Measurements from ENCODE around the gene TCF3.
A peak's percentile ranks its signal among the peaks of the same experiment; 100 is the strongest.

Gene TCF3

GRCh38 chr19:1652471-1653299, at the start of gene TCF3:
Gene TCF3 (minus strand): TSS chr19:1652615. CDS start chr19:1650248, 2,367 bp downstream.
- H3K27me3 ChIP-seq (ENCODE audit: insufficient read depth, low read length, poor library complexity) = no peaks in the 10 kb centered on the region
- H3K4me2 ChIP-seq (ENCODE audit: insufficient read depth, low read length) = peak within 1 kb of the TSS; percentile 86
- ATAC-seq (ENCODE audit: insufficient read depth, low read depth) = peak; percentile 89
- H4K20me1 ChIP-seq (ENCODE audit: insufficient read depth, low read length) = peaks cover 34% of the 10 kb centered on the region
- H3K79me2 ChIP-seq (ENCODE audit: insufficient read depth, low read length) = peaks cover 45% of the 10 kb centered on the region
- peak within 1 kb of the TSS; percentile 100 for H2AFZ ChIP-seq (ENCODE audit: low read depth, low read length)
- H3K9ac ChIP-seq (ENCODE audit: low read depth, low read length) = peak within 1 kb of the TSS; percentile 84
- H3K36me3 ChIP-seq (ENCODE audit: insufficient read depth, low read length) = peaks cover 27% of the 10 kb centered on the region
- DNase-seq = peak; percentile 99
- H3K4me1 ChIP-seq (ENCODE audit: insufficient read depth, low read length) = peaks cover 25% of the 10 kb centered on the region
- H3K27ac ChIP-seq (ENCODE audit: low read length) = peak within 1 kb of the TSS; percentile 100
- no peaks in the 10 kb centered on the region for H3K9me3 ChIP-seq (ENCODE audit: insufficient read depth, low read length, severe bottlenecking)
- peak within 1 kb of the TSS; percentile 74 to 83; a peak in 3 of 4 replicates for H3K4me3 ChIP-seq (ENCODE audit: low read depth in 1 of 2, low read length in 2 of 2)
- TF ChIP-seq CTCF (IDR thresholded peaks at IDR 0.05; ENCODE audit: borderline replicate concordance, extremely low read depth, low read length, poor library complexity, severe bottlenecking) (no peak), EZH2 (IDR thresholded peaks at IDR 0.05; ENCODE audit: borderline replicate concordance, low read depth, low read length, severe bottlenecking) (no peak)

GRCh38 chr19:1700733-1701663, 48.6 kb upstream of the TCF3 start:
- TF ChIP-seq CTCF (IDR thresholded peaks at IDR 0.05; ENCODE audit: borderline replicate concordance, extremely low read depth, low read length, poor library complexity, severe bottlenecking) (no peak), EZH2 (IDR thresholded peaks at IDR 0.05; ENCODE audit: borderline replicate concordance, low read depth, low read length, severe bottlenecking) (no peak)
- Histone ChIP-seq H3K79me2 (ENCODE audit: insufficient read depth, low read length) (no peaks in the 10 kb centered on the region), H4K20me1 (ENCODE audit: insufficient read depth, low read length) (no peaks in the 10 kb centered on the region), H3K4me1 (ENCODE audit: insufficient read depth, low read length) (no peaks in the 10 kb centered on the region), H3K36me3 (ENCODE audit: insufficient read depth, low read length) (no peaks in the 10 kb centered on the region), H3K9me3 (ENCODE audit: insufficient read depth, low read length, severe bottlenecking) (no peaks in the 10 kb centered on the region), H3K4me3 (ENCODE audit: low read depth in 1 of 2, low read length in 2 of 2) (no peak overlapping the region), H3K27me3 (ENCODE audit: insufficient read depth, low read length, poor library complexity) (peaks cover 13% of the 10 kb centered on the region), H3K27ac (ENCODE audit: low read length) (no peak overlapping the region), H2AFZ (ENCODE audit: low read depth, low read length) (no peak overlapping the region), H3K4me2 (ENCODE audit: insufficient read depth, low read length) (no peak overlapping the region), H3K9ac (ENCODE audit: low read depth, low read length) (no peak overlapping the region)
- DNase-seq (no peak), ATAC-seq (ENCODE audit: insufficient read depth, low read depth) (no peak)

- H3K79me2 ChIP-seq (ENCODE audit: insufficient read depth, low read length) = no peaks in the 10 kb centered on the region
- no peak overlapping the region for H3K27ac ChIP-seq (ENCODE audit: low read length)
- TF ChIP-seq EZH2 (IDR thresholded peaks at IDR 0.05; ENCODE audit: borderline replicate concordance, low read depth, low read length, severe bottlenecking) (no peak), CTCF (IDR thresholded peaks at IDR 0.05; ENCODE audit: borderline replicate concordance, extremely low read depth, low read length, poor library complexity, severe bottlenecking) (no peak)
- H4K20me1 ChIP-seq (ENCODE audit: insufficient read depth, low read length) = no peaks in the 10 kb centered on the region
- no peak overlapping the region for H2AFZ ChIP-seq (ENCODE audit: low read depth, low read length)
- no peak for DNase-seq
- ATAC-seq (ENCODE audit: insufficient read depth, low read depth) = no peak
- no peaks in the 10 kb centered on the region for H3K9me3 ChIP-seq (ENCODE audit: insufficient read depth, low read length, severe bottlenecking)
- H3K9ac ChIP-seq (ENCODE audit: low read depth, low read length) = no peak overlapping the region
- no peaks in the 10 kb centered on the region for H3K36me3 ChIP-seq (ENCODE audit: insufficient read depth, low read length)
- no peaks in the 10 kb centered on the region for H3K4me1 ChIP-seq (ENCODE audit: insufficient read depth, low read length)
- peaks cover 13% of the 10 kb centered on the region for H3K27me3 ChIP-seq (ENCODE audit: insufficient read depth, low read length, poor library complexity)
- no peak overlapping the region for H3K4me3 ChIP-seq (ENCODE audit: low read depth in 1 of 2, low read length in 2 of 2)
- no peak overlapping the region for H3K4me2 ChIP-seq (ENCODE audit: insufficient read depth, low read length)
These were observed 47.8 kb upstream of the TCF3 start for GRCh38 chr19:1699998-1700732.
